Measurements from ENCODE around the gene AFF2.

DNA sequence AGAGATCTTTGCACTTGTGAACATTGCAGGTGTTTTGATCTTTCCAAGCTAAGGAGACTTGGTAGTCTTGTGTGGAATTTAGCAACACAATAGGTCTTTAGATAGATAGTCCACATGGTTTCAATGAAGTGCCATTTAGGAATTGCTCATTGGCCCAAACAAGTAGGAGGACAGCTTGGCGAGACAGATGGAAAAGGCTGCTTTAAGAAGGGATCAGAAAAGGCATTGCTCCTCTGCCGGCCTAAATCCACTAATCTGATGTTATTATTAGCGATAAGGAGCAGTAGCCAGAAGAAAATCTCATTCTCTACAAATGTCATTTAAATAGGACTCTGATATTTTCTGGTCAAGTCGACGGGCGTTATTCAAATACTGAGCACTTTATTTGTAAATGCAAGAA is 99.7 kb downstream of the AFF2 start:
- TF ChIP-seq ZNF8 (CRISPR knock-in tag; IDR thresholded peaks at IDR 0.05) (no peak), TCF4 (CRISPR knock-in tag; IDR thresholded peaks at IDR 0.05; ENCODE audit: borderline replicate concordance) (no peak), BACH2 (CRISPR knock-in tag; IDR thresholded peaks at IDR 0.05; ENCODE audit: borderline replicate concordance) (no peak), OSR1 (CRISPR knock-in tag; IDR thresholded peaks at IDR 0.05) (no peak), ARNTL (CRISPR knock-in tag; IDR thresholded peaks at IDR 0.05; ENCODE audit: borderline replicate concordance, low read depth) (no peak), GLIS3 (CRISPR knock-in tag; IDR thresholded peaks at IDR 0.05) (no peak), ZNF565 (CRISPR knock-in tag; conservative IDR thresholded peaks at IDR 0.05; ENCODE audit: low read depth) (no peak), ZNF70 (CRISPR knock-in tag; IDR thresholded peaks at IDR 0.05) (no peak), RARB (CRISPR knock-in tag; IDR thresholded peaks at IDR 0.05) (no peak), ZC3H10 (CRISPR knock-in tag; IDR thresholded peaks at IDR 0.05) (no peak)
- TF ChIP-seq, protein P1, sequence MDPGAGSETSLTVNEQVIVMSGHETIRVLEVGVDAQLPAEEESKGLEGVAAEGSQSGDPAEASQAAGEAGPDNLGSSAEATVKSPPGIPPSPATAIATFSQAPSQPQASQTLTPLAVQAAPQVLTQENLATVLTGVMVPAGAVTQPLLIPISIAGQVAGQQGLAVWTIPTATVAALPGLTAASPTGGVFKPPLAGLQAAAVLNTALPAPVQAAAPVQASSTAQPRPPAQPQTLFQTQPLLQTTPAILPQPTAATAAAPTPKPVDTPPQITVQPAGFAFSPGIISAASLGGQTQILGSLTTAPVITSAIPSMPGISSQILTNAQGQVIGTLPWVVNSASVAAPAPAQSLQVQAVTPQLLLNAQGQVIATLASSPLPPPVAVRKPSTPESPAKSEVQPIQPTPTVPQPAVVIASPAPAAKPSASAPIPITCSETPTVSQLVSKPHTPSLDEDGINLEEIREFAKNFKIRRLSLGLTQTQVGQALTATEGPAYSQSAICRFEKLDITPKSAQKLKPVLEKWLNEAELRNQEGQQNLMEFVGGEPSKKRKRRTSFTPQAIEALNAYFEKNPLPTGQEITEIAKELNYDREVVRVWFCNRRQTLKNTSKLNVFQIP (CRISPR knock-in tag; IDR thresholded peaks at IDR 0.05; ENCODE audit: borderline replicate concordance, low read depth) = no peak
- TF ChIP-seq, protein P2, sequence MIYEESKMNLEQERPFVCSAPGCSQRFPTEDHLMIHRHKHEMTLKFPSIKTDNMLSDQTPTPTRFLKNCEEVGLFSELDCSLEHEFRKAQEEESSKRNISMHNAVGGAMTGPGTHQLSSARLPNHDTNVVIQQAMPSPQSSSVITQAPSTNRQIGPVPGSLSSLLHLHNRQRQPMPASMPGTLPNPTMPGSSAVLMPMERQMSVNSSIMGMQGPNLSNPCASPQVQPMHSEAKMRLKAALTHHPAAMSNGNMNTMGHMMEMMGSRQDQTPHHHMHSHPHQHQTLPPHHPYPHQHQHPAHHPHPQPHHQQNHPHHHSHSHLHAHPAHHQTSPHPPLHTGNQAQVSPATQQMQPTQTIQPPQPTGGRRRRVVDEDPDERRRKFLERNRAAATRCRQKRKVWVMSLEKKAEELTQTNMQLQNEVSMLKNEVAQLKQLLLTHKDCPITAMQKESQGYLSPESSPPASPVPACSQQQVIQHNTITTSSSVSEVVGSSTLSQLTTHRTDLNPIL (CRISPR knock-in tag; IDR thresholded peaks at IDR 0.05; ENCODE audit: low read depth) = no peak
